ENCODE data around the gene FYTTD1. TPM values are rescaled to one million over a fixed set of nuclear protein-coding genes. Genes with fewer than 3 reads are reported as not detected.

FYTTD1 gene
- polyA plus RNA-seq, 4 donors, result 85.5 to 103 (median 99.3) TPM

GRCh38 chr3:197829397-197830045 is 79.8 kb downstream of the FYTTD1 start:
- DNase-seq (ENCODE audit: low read depth in 4 of 4, low spot score in 2 of 4), result no peak

GRCh38 chr3:197830308-197830966 is 80.8 kb downstream of the FYTTD1 start:
- DNase-seq (ENCODE audit: low read depth in 4 of 4, low spot score in 2 of 4), result no peak

GRCh38 chr3:197830967-197831313 is 81.3 kb downstream of the FYTTD1 start:
- no peak for DNase-seq (ENCODE audit: low read depth in 4 of 4, low spot score in 2 of 4)

GRCh38 chr3:197833930-197834715 is 84.4 kb downstream of the FYTTD1 start:
- DNase-seq (ENCODE audit: low read depth in 4 of 4, low spot score in 2 of 4), result no peak

GRCh38 chr3:197835509-197835908 is 85.8 kb downstream of the FYTTD1 start:
- no peak for DNase-seq (ENCODE audit: low read depth in 4 of 4, low spot score in 2 of 4)

GRCh38 chr3:197836244-197836643 is 86.6 kb downstream of the FYTTD1 start:
- no peak for DNase-seq (ENCODE audit: low read depth in 4 of 4, low spot score in 2 of 4)

Other genes with a start within 250 kb of the FYTTD1 start
- gene BDH1, start 193.9 kb upstream of the FYTTD1 start, polyA plus RNA-seq (ENCODE audit: insufficient read length in 4 of 4), result 10 to 100 TPM; 37.7 to 50.9 (median 45.9) TPM
- gene RUBCN, start 13.0 kb upstream of the FYTTD1 start, polyA plus RNA-seq (ENCODE audit: insufficient read length in 4 of 4), result 10 to 100 TPM in 3 of 4 donors, 1 to 10 TPM in 1; 8.4 to 17.6 (median 14.0) TPM
- 10 to 100 TPM; 27.0 to 60.5 (median 42.1) TPM for gene LRCH3, start 41.4 kb downstream of the FYTTD1 start, polyA plus RNA-seq (ENCODE audit: insufficient read length in 4 of 4)
- 1,000 to 10,000 TPM; 1,493 to 2,091 (median 1,721) TPM for gene RPL35A, start 200.3 kb downstream of the FYTTD1 start, polyA plus RNA-seq (ENCODE audit: insufficient read length in 4 of 4)
- gene LMLN, start 210.3 kb downstream of the FYTTD1 start, polyA plus RNA-seq (ENCODE audit: insufficient read length in 4 of 4), result 10 to 100 TPM in 2 of 4 donors, 1 to 10 TPM in 2; 6.4 to 14.5 (median 9.2) TPM